Measurements from ENCODE around the gene USP21.

DNA sequence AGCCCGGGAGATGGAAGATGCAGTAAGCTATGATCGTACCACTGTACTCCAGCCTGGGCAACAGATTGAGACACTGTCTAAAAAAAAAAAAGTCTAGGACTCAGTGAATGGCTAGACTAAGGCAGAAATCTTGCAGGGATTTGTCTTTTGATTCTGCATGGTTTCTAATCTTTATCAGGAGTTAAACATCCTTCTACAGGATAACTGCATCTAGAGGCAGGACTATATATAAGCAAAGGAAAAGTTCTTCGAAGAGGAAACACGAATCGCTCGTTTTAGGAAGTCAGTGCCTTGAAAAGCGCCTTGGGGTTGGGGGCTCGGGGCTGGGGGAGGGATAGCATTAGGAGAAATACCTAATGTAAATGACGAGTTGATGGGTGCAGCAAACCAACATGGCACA lies 6.1 kb upstream of the USP21 start:
- TF ChIP-seq, protein P1, sequence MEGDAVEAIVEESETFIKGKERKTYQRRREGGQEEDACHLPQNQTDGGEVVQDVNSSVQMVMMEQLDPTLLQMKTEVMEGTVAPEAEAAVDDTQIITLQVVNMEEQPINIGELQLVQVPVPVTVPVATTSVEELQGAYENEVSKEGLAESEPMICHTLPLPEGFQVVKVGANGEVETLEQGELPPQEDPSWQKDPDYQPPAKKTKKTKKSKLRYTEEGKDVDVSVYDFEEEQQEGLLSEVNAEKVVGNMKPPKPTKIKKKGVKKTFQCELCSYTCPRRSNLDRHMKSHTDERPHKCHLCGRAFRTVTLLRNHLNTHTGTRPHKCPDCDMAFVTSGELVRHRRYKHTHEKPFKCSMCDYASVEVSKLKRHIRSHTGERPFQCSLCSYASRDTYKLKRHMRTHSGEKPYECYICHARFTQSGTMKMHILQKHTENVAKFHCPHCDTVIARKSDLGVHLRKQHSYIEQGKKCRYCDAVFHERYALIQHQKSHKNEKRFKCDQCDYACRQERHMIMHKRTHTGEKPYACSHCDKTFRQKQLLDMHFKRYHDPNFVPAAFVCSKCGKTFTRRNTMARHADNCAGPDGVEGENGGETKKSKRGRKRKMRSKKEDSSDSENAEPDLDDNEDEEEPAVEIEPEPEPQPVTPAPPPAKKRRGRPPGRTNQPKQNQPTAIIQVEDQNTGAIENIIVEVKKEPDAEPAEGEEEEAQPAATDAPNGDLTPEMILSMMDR (IDR thresholded peaks at IDR 0.05), result no peak
- no peak for TF ChIP-seq POLR2A (IDR thresholded peaks at IDR 0.05)
